T-helper 9 cell (primary cell): Measurements from ENCODE around the gene UQCRC2.
"Not testable (repeated sequence)": the region's sequence is repeated elsewhere in the genome, so short reads cannot be mapped to it uniquely, and the experiment has no call there.

Source experiments
- DNase-seq: peaks from one replicate; pipeline ENCODE4 v3.0.0-alpha.2; 2020

Gene UQCRC2

GRCh38 chr16:22013486-22013885 is 60.3 kb downstream of the UQCRC2 start:
- DNase-seq, result no peak

DNA sequence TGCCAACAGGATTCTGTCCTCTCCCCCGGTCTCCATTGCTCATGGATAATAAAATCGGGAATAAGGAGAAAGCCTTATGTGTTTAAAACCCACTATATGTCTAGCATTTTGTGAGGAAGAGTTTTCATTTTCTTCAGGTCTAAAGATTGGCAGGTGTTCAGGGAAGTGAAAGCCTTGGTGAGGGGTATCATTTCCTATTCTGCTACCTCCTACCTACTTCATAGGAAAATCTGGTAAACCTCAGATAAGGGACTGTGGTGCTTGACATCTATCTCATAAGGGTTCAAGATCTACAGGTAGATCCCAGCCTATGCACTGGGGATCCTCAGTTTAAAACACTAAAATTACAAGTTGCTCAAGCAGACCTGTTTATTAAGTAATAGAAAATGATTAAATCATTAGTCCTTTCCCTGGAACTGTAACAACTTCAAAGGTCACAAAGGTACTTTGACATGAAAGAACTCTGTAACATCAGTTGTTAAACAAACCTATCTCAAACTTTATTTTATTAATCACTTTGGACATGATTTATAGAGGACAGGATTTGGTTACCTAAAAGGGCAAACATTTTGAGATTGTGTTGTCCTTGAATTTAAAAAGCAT is 61.2 kb downstream of the UQCRC2 start:
- no peak for DNase-seq

- no peak for DNase-seq
These were observed 63.8 kb downstream of the UQCRC2 start for GRCh38 chr16:22016927-22017326.

GRCh38 chr16:22018559-22018958 is 65.4 kb downstream of the UQCRC2 start:
- DNase-seq, result no peak

DNA sequence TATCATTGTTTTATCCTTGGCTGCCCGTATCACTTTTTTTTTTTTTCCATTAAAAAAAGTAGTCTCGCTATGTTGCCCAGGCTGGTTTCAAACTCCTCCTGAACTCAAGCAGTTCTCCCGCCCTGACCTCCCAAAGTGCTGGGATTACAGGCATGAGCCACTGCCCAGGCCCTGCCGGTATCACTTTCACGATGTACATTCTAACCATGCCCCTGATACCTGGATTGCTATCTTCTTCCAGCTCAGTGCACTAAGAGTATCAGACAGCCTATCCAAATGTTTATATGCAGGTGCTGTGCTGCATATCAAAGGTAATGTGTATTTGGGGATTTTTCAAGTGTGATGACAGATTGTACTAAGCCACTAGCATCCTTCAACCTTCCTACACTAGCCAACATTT is 69.0 kb downstream of the UQCRC2 start:
- DNase-seq, result no peak

GRCh38 chr16:22023505-22023904 is 70.3 kb downstream of the UQCRC2 start:
- no peak for DNase-seq

GRCh38 chr16:22024785-22025184 is 71.6 kb downstream of the UQCRC2 start:
- not testable (repeated sequence) for DNase-seq

DNA sequence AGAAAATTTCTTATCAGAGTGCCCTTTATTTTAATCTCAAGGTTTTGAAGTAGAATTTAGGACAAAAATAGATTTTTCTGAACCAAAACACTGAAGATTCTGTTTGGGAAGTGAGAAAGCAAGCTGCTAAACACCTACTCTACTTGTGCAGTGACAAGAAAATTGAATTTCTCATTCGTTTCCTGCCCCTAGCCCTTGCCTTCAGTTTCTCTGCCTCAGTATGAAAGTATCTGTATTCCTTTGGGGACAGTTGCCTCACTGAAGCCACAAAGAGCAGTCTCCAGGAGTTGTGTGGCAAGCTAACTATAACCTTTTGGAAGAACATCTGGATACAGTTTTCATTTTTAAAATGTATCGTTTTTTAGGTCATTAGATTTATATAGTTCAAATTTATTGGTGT is 74.5 kb downstream of the UQCRC2 start:
- no peak for DNase-seq

GRCh38 chr16:22029632-22030031 is 76.5 kb downstream of the UQCRC2 start:
- DNase-seq, result no peak

DNA sequence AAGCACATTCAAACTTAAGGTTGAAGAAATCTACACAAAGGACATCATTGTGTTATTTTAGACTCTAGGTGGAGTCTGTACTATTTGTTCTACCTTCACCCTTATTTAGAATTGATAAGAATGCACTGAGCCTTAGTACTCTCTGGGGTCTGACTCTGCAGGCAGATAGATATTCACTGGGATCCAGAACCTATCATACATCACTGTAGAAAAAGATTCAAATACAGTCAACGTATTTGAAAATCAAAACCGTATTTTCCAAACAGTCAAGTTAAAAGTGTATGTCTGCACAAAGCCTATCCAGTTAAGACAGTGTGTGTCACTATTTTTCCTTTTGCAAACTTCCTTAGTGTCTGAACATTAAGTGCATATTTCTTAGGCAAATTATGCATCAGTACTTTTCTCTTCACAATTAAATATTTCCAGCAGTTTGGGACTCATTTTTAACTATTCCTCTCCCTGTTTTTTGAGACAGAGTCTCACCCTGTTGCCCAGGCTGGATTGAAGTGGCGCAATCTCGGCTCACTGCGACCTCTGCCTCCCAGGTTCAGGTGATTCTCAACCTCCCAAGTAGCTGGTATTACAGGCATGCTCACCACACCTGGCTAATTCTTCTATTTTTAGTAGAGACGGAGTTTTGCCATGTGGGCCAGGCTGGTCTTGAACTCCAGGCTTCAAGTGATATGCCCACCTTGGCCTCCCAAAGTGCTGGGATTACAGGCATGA is 77.1 kb downstream of the UQCRC2 start:
- no peak for DNase-seq

GRCh38 chr16:22031483-22032083 is 78.4 kb downstream of the UQCRC2 start:
- no peak for DNase-seq
